PFSK-1 (cell line): Measurements from ENCODE around the gene CYTH1.

Source experiments
- REST ChIP-seq, 2 experiments: IDR thresholded peaks; 2 replicates each; pipeline versions ENCODE4 v1.6.1 to v1.8.0; 2011 to 2012; ENCODE audit warnings: low read depth in 2 of 2, low read length in 2 of 2, control low read depth in 1 of 2, inconsistent platforms in 1 of 2, mild to moderate bottlenecking in 1 of 2, moderate library complexity in 1 of 2; ENCODE audit not compliant: insufficient read depth in 1 of 2
- TAF1 ChIP-seq: IDR thresholded peaks from 2 replicates; pipeline ENCODE4 v1.6.1; 2012; ENCODE audit warnings: low read length, control low read depth, borderline replicate concordance; ENCODE audit not compliant: insufficient read depth

DNA sequence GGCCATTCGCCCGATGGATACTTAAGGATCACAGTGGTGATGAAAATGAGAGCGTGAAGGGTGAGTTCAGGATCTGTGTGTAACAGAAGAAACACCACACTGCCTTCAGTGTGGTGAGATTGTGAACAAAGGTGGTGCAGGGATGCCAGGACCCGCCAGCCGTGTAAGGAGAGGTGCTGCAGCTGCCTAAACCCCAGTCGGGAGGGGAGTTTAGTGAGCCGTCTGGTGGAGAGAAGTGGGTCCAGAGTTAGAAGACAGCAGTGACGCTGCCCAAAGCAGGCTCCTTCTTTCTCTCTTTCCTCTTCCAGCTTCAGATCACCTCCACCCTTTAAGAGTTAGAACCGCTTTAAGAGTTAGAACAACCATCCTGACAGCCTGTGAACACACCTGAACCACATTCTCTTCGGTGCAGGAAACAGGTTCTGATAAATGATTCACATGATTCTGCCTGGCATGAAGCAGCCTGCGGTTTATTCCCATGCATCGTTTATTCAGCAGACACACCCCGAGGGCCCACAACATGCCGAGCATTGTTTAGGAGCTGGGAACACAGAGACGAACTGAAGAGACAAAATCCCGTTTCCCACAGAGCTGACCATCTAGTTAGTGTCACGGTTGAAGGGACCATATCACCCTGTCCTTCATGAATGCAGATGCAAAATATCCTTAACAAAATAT, 120.8 kb downstream of the CYTH1 start:
- no peak for TF ChIP-seq TAF1
- no peak for TF ChIP-seq REST (IDR thresholded peaks at IDR 0.05; ENCODE audit: insufficient read depth in 1 of 2, low read depth in 2 of 2, low read length in 2 of 2)
